SK-N-SH (cell line): ENCODE results near the gene GRM7. TPM values are rescaled to one million over a fixed set of nuclear protein-coding genes. Genes with fewer than 3 reads are reported as not detected.

ENCODE experiments used
- CTCF ChIA-PET: fragments of 300-600, 350-600 bp; formaldehyde crosslinking; extraction: SDS; loops from one replicate; lab custom pipeline; 2021; lab: Yijun Ruan, JAX
- POLR2A ChIA-PET: fragments of 350-600 bp; sonication (Branson Sonifier 250); formaldehyde crosslinking; extraction: SDS; loops from one replicate; lab custom pipeline; 2020; ENCODE audit warnings: antibody characterized with exemption, inconsistent platforms; lab: Yijun Ruan, JAX
- DNase-seq: peaks from one replicate; pipeline ENCODE4 v3.0.0; 2012
- H2AFZ ChIP-seq: fragments of 200-600 bp; sonication (generic); 2 replicates; pipeline ENCODE4 v1.8.1; 2016; ENCODE audit warnings: antibody characterized with exemption, mild to moderate bottlenecking, low read depth
- H3F3A ChIP-seq: fragments of 200-600 bp; sonication (generic); replicated peaks from 2 replicates; pipeline ENCODE3; 2016; ENCODE audit warnings: antibody characterized with exemption, mild to moderate bottlenecking; ENCODE audit not compliant: insufficient read depth
- H3K27ac ChIP-seq, 2 experiments: fragments of 200-500 bp in 1 of 2; fragments of 200-600 bp in 1 of 2; sonication (Bioruptor generic) in 1 of 2; sonication (generic), shearing (Covaris generic) in 1 of 2; 2 replicates each; pipeline versions ENCODE4 v1.5.1 to v1.6.1; 2014 to 2016; ENCODE audit warnings: low read depth in 2 of 2, inconsistent platforms in 1 of 2, low read length in 1 of 2, mild to moderate bottlenecking in 1 of 2, mixed read lengths in 1 of 2
- H3K27me3 ChIP-seq: fragments of 200-600 bp; sonication (generic), shearing (Covaris generic); 2 replicates; pipeline ENCODE4 v1.6.1; 2016; ENCODE audit warnings: mixed run types; ENCODE audit not compliant: insufficient read depth
- H3K36me3 ChIP-seq, 2 experiments: fragments of 200-500 bp in 1 of 2; fragments of 200-600 bp in 1 of 2; sonication (Bioruptor generic) in 1 of 2; sonication (generic) in 1 of 2; replicated peaks in 1 of 2; 2 replicates each; pipeline versions ENCODE3 to v1.5.1; 2014 to 2016; ENCODE audit warnings: low read length in 1 of 2, mild to moderate bottlenecking in 1 of 2; ENCODE audit not compliant: insufficient read depth in 2 of 2, control insufficient read depth in 1 of 2
- H3K4me1 ChIP-seq, 2 experiments: fragments of 200-500 bp in 1 of 2; fragments of 200-600 bp in 1 of 2; sonication (Bioruptor generic) in 1 of 2; sonication (generic), shearing (Covaris generic) in 1 of 2; 2 replicates each; pipeline versions ENCODE4 v1.5.1 to v1.6.1; 2014 to 2016; ENCODE audit warnings: low read depth in 1 of 2, low read length in 1 of 2, mixed run types in 1 of 2; ENCODE audit not compliant: insufficient read depth in 2 of 2, control insufficient read depth in 1 of 2
- H3K4me2 ChIP-seq: fragments of 200-600 bp; sonication (generic), shearing (Covaris generic); 2 replicates; pipeline ENCODE4 v1.6.1; 2017; ENCODE audit warnings: mixed run types
- H3K4me3 ChIP-seq, 2 experiments: fragments of 200-500 bp in 1 of 2; fragments of 200-600 bp in 1 of 2; sonication (Bioruptor generic) in 1 of 2; sonication (generic), shearing (Covaris generic) in 1 of 2; 2 replicates each; pipeline versions ENCODE4 v1.5.1 to v1.8.1; 2014 to 2016; ENCODE audit warnings: low read depth in 2 of 2, inconsistent platforms in 1 of 2, low read length in 1 of 2, mild to moderate bottlenecking in 1 of 2, mixed read lengths in 1 of 2, moderate library complexity in 1 of 2
- H3K79me2 ChIP-seq: fragments of 200-600 bp; sonication (generic); 2 replicates; pipeline ENCODE4 v1.8.1; 2017; ENCODE audit warnings: mild to moderate bottlenecking; ENCODE audit not compliant: insufficient read depth
- H3K9ac ChIP-seq: fragments of 200-600 bp; sonication (generic); 2 replicates; pipeline ENCODE4 v1.6.1; 2017; ENCODE audit warnings: mixed run types
- H3K9me2 ChIP-seq: fragments of 200-600 bp; sonication (generic); 2 replicates; pipeline ENCODE4 v1.6.1; 2017; ENCODE audit warnings: mixed run types
- H3K9me3 ChIP-seq: fragments of 200-600 bp; sonication (generic); 2 replicates; pipeline ENCODE4 v1.6.1; 2017; ENCODE audit warnings: mixed run types, mild to moderate bottlenecking, moderate library complexity
- H4K20me1 ChIP-seq: fragments of 200-600 bp; sonication (generic); 2 replicates; pipeline ENCODE4 v1.6.1; 2017; ENCODE audit warnings: mild to moderate bottlenecking, mixed run types; ENCODE audit not compliant: insufficient read depth
- CTCF ChIP-seq: fragments of 200-600 bp; sonication (generic); IDR thresholded peaks from 2 replicates; pipeline ENCODE4 v1.6.1; 2017; ENCODE audit warnings: antibody characterized with exemption, mild to moderate bottlenecking, moderate library complexity
- EP300 ChIP-seq, 2 experiments: IDR thresholded peaks; 2 replicates each; pipeline versions ENCODE4 v1.4.0 to v1.6.1; 2012; ENCODE audit warnings: borderline replicate concordance in 1 of 2, low read depth in 1 of 2, low read length in 1 of 2
- FOSL2 ChIP-seq: IDR thresholded peaks from 2 replicates; pipeline ENCODE4 v1.4.0; 2012; ENCODE audit warnings: low read depth, mild to moderate bottlenecking, moderate library complexity, borderline replicate concordance
- FOXM1 ChIP-seq: IDR thresholded peaks from 2 replicates; pipeline ENCODE4 v1.4.0; 2012; ENCODE audit warnings: low read depth, mild to moderate bottlenecking
- GABPA ChIP-seq: IDR thresholded peaks from 2 replicates; pipeline ENCODE4 v1.4.0; 2012; ENCODE audit warnings: low read depth, mild to moderate bottlenecking
- GATA2 ChIP-seq: sonication (generic); formaldehyde crosslinking; IDR thresholded peaks from 2 replicates; pipeline ENCODE4 v1.5.0; 2020; ENCODE audit warnings: mild to moderate bottlenecking, missing genetic modification reagents
- MEF2A ChIP-seq: IDR thresholded peaks from 2 replicates; pipeline ENCODE4 v1.4.0; 2012; ENCODE audit warnings: low read depth, borderline replicate concordance
- MXI1 ChIP-seq: IDR thresholded peaks from 2 replicates; pipeline ENCODE4 v1.6.1; 2012; ENCODE audit warnings: mild to moderate bottlenecking, low read depth, low read length, improper control_type of control experiment
- PBX3 ChIP-seq: IDR thresholded peaks from 2 replicates; pipeline ENCODE4; 2012
- POLR2AphosphoS5 ChIP-seq: IDR thresholded peaks from 2 replicates; pipeline ENCODE4 v1.6.1; 2012; ENCODE audit warnings: low read depth, low read length
- RAD21 ChIP-seq: IDR thresholded peaks from 2 replicates; pipeline ENCODE4 v1.6.1; 2012; ENCODE audit warnings: mild to moderate bottlenecking, low read length
- RXRA ChIP-seq: IDR thresholded peaks from 2 replicates; pipeline ENCODE4 v1.4.0; 2012; ENCODE audit warnings: low read depth, mild to moderate bottlenecking, borderline replicate concordance
- SIN3A ChIP-seq: IDR thresholded peaks from 2 replicates; pipeline ENCODE4 v1.6.1; 2012; ENCODE audit warnings: low read depth, mild to moderate bottlenecking, low read length, moderate library complexity, borderline replicate concordance
- TCF12 ChIP-seq: IDR thresholded peaks from 2 replicates; pipeline ENCODE4 v1.4.0; 2012
- TEAD4 ChIP-seq: IDR thresholded peaks from 2 replicates; pipeline ENCODE4 v1.4.0; 2012; ENCODE audit warnings: mild to moderate bottlenecking, borderline replicate concordance; ENCODE audit not compliant: insufficient read depth
- USF2 ChIP-seq: fragments of 150-350 bp; IDR thresholded peaks from 2 replicates; pipeline ENCODE4 v1.6.1; 2017; ENCODE audit warnings: antibody characterized with exemption, low read length, low read depth, borderline replicate concordance
- WGBS: methylation state at CpG from one replicate; pipeline ENCODE4 v1.1.6; 2017; ENCODE audit warnings: low lambda C conversion rate; 5-methylcytosine and 5-hydroxymethylcytosine counted together
- polyA plus RNA-seq, 3 experiments: library from polyadenylated mRNA; depleted of rRNA; stranded (reverse); fragments of >200 nt; gene quantifications; 2 replicates each; pipeline ENCODE4 v1.2.3, GENCODE V29; 2012

The GRM7 gene
- polyA plus RNA-seq, 1 of the 3 experiments (the other 2 are of a cell fraction) = 0.03 TPM

GRCh38 chr3:7576071-7576470, 715.2 kb downstream of the GRM7 start:
- H3K4me3 ChIP-seq = no peak overlapping the region
- H3K9me3 ChIP-seq = 0 out of 2 replicates have a peak, but pooled peaks cover 6% of the 10 kb centered on the region
- H3K27ac ChIP-seq = peak overlapping the region in 1 of 2 experiments; percentile 98; a peak in 2 of 4 replicates
- H3K79me2 ChIP-seq = no peaks in the 10 kb centered on the region
- no peak overlapping the region for H3K4me2 ChIP-seq
- no peaks in the 10 kb centered on the region for H3F3A ChIP-seq
- no peaks in the 10 kb centered on the region for H3K27me3 ChIP-seq
- H2AFZ ChIP-seq = no peak overlapping the region
- H4K20me1 ChIP-seq = no peaks in the 10 kb centered on the region
- 0 out of 2 replicates have a peak, but pooled peaks cover 5% of the 10 kb centered on the region for H3K9me2 ChIP-seq
- H3K4me1 ChIP-seq = peaks cover 0 to 30% of the 10 kb centered on the region in 2 experiments; a peak in 2 of 4 replicates
- WGBS = 12% methylated on average over 1 of the region's 1 CpG
- H3K9ac ChIP-seq = no peak overlapping the region
- no peak for DNase-seq
- ChIA-PET POLR2A (no interaction called here), CTCF (no interaction called here)
- H3K36me3 ChIP-seq = no peaks in the 10 kb centered on the region
- TF ChIP-seq MEF2A (no peak), CTCF (no peak), MXI1 (no peak), TEAD4 (no peak), RXRA (no peak), FOXM1 (no peak), FOSL2 (no peak), TCF12 (no peak), RAD21 (no peak), SIN3A (no peak), USF2 (no peak)
- TF ChIP-seq, all 33 proteins: peak for 0

GRCh38 chr3:7576506-7576905, 715.6 kb downstream of the GRM7 start:
- 0 out of 2 replicates have a peak, but pooled peaks cover 5% of the 10 kb centered on the region for H3K9me2 ChIP-seq
- peaks cover 0 to 30% of the 10 kb centered on the region in 2 experiments; a peak in 2 of 4 replicates for H3K4me1 ChIP-seq
- CTCF ChIA-PET = no interaction called here
- DNase-seq = no peak
- POLR2A ChIA-PET = no interaction called here
- H3K36me3 ChIP-seq = no peaks in the 10 kb centered on the region
- H3K9ac ChIP-seq = no peak overlapping the region
- H3F3A ChIP-seq = no peaks in the 10 kb centered on the region
- no peak overlapping the region for H3K4me3 ChIP-seq
- 12% methylated on average over 3 of the region's 3 CpGs for WGBS
- H2AFZ ChIP-seq = no peak overlapping the region
- H4K20me1 ChIP-seq = no peaks in the 10 kb centered on the region
- 0 out of 2 replicates have a peak, but pooled peaks cover 6% of the 10 kb centered on the region for H3K9me3 ChIP-seq
- H3K27ac ChIP-seq = peak overlapping the region in 1 of 2 experiments; percentile 98; a peak in 2 of 4 replicates
- no peaks in the 10 kb centered on the region for H3K27me3 ChIP-seq
- no peaks in the 10 kb centered on the region for H3K79me2 ChIP-seq
- TF ChIP-seq PBX3 = no peak
- peak; percentile 31; the same call in 1 of the 2 replicates for TF ChIP-seq TCF12
- TF ChIP-seq GABPA = no peak
- no peak for TF ChIP-seq RXRA
- no peak for TF ChIP-seq POLR2AphosphoS5
- TF ChIP-seq FOSL2 = no peak
- peak in 1 of 2 experiments; percentile 90; a peak in 2 of 4 replicates for TF ChIP-seq EP300 (IDR thresholded peaks at IDR 0.05; ENCODE audit: borderline replicate concordance in 1 of 2, low read depth in 1 of 2, low read length in 1 of 2)
- peak; percentile 18; the same call in 1 of the 2 replicates for TF ChIP-seq GATA2 (CRISPR knock-in tag)
- no peak for TF ChIP-seq MEF2A
- peak; percentile 47; the same call in 1 of the 2 replicates for TF ChIP-seq TEAD4
- no peak overlapping the region for H3K4me2 ChIP-seq
